Adipose tissue (tissue), 3 donors: ENCODE data around the gene LBR. TPM values are rescaled to one million over a fixed set of nuclear protein-coding genes. Genes with fewer than 3 reads are reported as not detected.

Experiments used
- H3K27ac ChIP-seq: one replicate; pipeline ENCODE4 v1.5.1; 2013; ENCODE audit warnings: low read depth, low read length
- WGBS, 3 donors: extraction: QIAGEN DNeasy Blood & Tissue Kit; methylation state at CpG; one replicate each; pipeline ENCODE4 v1.1.7; 2013; 5-methylcytosine and 5-hydroxymethylcytosine counted together
- polyA plus RNA-seq, 3 donors: library from polyadenylated mRNA; stranded (reverse); fragments of 200-250 nt; gene quantifications; one replicate each; pipeline ENCODE4 v1.2.3, GENCODE V29; 2013
- donor health status: healthy with polysubstance abuse.
- donor health status: Bipolar disorder and iron deficiency.
- donor health status: healthy.

Gene LBR
- polyA plus RNA-seq, 3 donors: 8.5 to 19.6 (median 10.4) TPM

- no peak overlapping the region for H3K27ac ChIP-seq
- WGBS, 3 donors: 68 to 75% (median 69%) methylated on average over 9 of the region's 9 CpGs
These were observed 20.4 kb upstream of the LBR start for GRCh38 chr1:225448146-225448805.

GRCh38 chr1:225447650-225448089, 19.8 kb upstream of the LBR start:
- H3K27ac ChIP-seq: no peak overlapping the region
- WGBS, 3 donors: 28 to 58% (median 31%) methylated on average over 8 of the region's 8 CpGs

DNA sequence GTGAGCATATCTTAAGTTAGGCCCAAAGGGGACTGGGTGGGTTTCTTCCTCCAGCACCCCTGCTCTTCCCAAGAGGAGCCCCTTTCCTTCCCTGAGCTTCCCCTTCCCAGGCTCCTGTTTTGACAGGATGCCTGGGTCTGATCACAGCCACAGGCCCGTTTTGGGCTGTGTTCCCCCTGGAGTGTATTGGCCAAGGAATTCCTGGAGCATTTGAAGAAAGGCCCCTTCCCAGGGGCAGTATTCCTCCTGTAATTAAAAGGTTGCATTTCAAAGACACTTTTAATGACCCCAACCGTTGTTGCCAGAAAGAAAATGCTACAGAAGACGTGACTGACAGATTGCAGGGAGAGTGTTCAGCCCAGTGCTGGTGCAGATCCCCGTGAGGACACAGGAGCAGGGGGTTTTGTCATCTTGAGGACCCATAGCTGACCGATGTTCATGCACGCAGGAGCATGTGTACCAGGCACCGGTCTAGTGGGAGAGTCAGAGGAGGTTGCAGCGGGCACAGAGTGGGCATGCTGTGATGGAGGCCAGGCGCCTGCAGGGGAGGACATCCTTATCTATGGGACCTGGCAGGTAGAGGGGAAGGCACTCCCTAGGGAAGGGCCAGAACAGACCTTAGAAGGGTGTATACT, 19.3 kb upstream of the LBR start:
- 56 to 76% (median 64%) methylated on average over 9 of the region's 9 CpGs for WGBS, 3 donors
- H3K27ac ChIP-seq: no peak overlapping the region

DNA sequence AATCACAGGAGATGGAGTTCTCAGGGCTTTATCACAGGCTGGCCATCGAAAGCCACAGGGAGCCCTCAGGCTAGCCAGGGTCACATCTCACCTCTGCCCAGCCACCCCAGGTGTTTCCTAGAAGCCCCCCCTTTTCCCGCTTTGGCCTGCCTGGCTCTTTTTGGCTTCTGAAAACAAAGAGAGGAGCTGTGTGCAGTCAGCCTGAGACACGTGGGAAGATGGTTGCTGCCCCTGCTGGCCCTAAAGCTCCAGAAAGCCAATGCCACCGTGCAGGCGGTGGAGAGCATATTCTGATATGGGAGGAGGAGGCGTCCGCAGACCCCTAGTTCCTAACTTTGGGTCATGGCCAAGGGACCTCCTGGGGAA, 18.7 kb upstream of the LBR start:
- 57 to 71% (median 61%) methylated on average over 7 of the region's 7 CpGs for WGBS, 3 donors
- no peak overlapping the region for H3K27ac ChIP-seq

DNA sequence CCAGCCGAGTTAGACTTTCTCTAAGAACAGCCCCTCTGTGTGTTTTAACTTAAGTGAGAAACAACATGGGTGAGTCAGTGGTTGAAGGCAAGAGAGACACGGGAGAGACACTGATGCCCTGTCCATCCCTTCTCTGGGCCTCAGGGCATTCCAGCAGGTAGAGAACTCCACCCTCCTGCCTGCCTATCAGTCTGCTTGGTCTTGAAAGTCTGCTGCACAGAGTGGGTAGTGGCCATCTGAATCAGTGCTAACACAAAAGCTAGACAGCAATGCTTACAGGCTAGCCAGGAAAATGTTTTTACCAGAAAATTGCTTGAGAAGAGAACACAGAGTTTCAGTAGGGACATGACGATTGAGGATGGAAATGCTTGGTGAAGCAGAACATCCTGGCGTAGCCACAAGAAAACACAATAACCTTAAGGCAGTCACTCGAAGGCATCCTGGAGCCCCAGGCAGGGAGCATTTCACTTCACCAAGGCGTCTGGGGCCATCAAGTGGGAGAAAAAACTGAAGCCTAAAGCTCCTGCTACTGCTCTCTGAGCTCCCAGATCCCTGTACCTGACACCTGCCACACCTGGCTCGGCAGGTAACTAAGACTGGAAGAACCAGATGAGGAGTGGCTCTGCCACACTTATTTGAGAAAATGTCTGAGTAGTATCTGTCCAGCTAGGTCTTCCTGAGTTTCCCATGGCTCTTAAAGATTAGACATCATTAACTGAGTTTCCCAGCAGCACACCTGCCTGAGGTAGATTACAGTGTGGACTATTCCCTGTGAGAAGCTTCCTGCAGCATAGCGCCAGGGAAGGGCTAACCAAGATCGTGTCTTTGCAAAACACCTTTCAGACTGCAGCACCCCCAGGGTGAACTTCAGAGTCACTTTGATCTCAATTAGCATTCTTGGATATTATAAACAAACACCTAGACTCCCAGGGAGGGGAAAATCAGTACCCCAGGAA, 18.1 kb upstream of the LBR start:
- WGBS, 3 donors: 52 to 76% (median 58%) methylated on average over 9 of the region's 9 CpGs
- H3K27ac ChIP-seq: no peak overlapping the region

DNA sequence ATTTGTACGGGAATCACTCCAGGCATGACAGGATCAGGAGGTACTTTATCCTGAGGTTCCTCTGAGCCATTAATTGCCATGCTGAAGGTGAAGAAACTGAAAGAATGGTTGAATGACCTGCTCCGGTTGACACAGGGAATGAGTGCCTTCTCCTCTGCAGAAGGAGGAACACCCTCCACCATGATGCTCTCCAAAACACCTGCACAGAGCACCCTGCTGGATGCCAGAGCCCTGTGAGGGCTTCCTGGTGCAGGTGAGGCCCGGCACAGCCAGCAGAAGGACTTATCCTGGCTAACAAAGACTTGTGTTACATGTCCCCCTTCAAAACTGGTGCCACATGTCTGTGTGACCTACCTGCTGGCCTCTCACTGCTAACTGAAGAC, 14.3 kb upstream of the LBR start:
- WGBS, 3 donors: 62 to 80% (median 73%) methylated on average over 3 of the region's 3 CpGs
- H3K27ac ChIP-seq: no peak overlapping the region

DNA sequence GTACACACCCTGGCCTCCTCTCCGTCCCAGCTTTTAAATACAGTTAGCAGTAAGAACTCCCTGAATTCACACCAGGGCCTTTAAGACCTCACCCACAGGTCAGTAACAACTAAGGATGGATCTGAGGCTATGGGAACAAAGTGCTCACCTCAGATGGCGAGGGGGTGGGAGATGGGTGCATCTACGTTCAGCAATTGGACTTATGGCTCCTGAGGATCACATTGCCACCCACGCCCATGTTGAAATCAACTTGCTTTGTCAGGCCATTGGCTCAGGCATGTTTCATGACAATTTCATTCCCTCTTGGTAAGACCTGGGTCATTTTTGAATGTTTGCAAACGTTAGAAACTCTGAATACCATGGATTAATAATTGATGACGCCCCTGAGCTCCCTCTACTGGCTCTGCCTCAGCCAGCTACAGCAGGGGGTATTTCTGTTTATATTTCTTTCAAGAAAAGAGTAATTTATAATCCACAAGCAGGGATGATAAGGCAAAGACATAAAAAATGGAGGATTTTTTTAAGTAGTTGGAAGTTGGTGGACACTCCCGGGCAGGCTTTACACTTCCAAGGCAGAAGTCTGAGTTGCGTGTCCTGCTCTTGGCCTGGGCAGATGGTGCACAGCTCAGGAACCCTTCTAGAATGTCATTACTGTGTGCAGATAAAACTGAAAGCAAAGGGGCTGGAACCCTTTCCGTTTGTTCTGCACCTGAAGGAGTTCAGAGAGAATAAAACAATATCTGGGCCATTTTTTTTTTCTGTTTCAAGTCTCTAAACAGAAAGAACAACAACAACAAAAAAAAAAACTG, 13.7 kb upstream of the LBR start:
- no peak overlapping the region for H3K27ac ChIP-seq
- WGBS, 3 donors: 40 to 68% (median 64%) methylated on average over 9 of the region's 9 CpGs

DNA sequence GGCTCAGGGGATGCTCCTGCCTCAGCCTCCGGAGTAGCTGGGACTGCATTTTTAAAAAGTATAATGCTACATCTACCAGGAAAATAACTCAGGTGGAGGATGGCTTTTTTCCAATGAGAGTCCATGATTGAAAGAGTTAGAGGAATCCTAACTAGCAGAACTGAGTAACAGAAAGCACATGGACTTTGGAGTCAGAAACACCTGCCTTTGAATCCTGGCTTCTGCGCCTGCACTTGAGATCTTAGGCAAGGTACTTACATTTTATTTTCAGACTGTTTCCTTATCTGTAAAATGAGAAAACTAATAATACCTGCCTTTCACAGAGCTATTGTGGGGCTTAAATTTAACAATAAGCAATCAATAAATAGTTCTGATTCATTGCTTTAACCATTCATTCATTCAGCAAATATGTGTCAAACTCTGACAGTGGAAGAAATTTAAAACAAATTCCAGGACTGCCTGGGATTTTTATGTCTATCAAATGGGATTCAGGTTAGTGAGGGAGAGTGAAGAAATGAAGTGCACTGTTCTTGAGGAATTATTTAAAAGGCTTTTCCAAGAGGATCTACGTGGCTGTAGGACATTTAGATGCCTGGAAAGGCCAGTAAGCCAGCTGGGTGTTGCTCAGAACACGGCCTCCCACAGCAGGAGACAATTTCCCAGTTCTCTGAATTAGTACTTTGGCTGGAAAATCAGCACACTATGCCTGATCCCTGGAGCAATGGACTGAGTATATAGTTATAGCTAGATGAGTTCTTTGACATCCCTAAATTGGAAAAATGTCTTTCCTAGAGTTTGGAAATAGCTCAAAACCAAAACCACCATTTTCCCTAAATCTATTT, 12.8 kb upstream of the LBR start:
- no peak overlapping the region for H3K27ac ChIP-seq
- WGBS, 3 donors: 40 to 87% (median 80%) methylated on average over 4 of the region's 4 CpGs

- H3K27ac ChIP-seq: no peak overlapping the region
- WGBS, 3 donors: 79 to 88% (median 86%) methylated on average over 5 of the region's 5 CpGs
These were observed 10.0 kb upstream of the LBR start for GRCh38 chr1:225437710-225438437.

DNA sequence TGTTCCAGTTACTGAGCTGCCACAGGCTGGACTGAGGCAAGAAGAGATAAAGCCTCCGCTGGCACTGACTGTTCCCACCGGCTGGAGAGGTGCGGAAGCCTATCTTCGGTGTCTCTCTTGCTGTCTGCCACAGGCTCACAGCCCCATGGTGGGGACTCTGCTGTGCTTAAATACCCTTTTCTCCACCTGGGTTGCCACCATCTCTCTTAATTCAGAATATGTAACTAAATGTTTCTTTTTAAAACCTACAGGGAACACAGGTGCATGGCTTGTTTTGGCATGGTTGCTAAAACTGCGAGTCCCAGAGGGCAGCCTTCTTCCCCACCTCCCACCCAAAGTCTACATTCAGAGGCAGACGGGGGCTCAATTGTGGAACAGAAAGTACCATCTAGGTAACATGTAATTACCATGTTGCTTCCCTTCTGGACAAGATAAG, 8.1 kb upstream of the LBR start:
- 66 to 83% (median 72%) methylated on average over 6 of the region's 6 CpGs for WGBS, 3 donors
- H3K27ac ChIP-seq: no peak overlapping the region

DNA sequence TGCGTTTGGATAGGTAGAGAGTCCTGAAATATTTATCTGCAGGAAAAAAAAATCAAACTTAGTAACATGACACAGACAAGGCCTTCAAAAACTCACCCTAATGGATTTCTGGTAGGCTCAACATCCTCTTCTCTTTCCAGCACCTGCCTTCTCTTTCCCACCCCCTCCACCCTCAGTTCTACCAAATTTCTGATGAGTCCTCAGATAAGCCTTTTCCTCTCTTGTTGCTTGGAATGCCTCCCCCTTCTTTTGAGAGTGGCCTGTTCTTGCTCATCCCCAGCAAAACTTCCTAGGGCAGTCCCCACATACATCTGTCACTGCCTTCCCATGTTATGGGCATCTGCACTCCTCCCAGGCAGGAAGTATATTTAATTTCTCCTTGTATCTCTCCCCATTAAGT, 7.6 kb upstream of the LBR start:
- no peak overlapping the region for H3K27ac ChIP-seq
- WGBS, 3 donors: 85 to 94% (median 90%) methylated on average over 1 of the region's 1 CpG

DNA sequence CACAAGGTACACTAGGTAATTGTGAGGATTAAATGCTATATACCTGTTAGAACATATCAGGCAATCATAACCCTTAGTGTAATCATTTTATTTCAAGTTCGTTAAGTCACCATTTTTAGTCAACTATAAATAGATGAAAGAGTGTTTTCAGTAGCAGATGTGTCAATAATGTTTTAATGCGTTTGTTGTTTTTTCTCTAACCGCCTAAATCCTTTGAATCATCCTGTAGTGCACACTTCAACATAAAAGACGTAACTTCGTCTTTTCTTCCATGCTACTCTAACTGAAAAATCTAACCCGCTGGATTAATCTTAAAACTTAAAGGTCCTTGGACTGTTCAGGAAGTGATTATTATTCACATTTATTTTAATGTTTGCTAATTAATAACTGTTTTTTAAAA, 7.2 kb upstream of the LBR start:
- WGBS, 3 donors: 74 to 80% (median 78%) methylated on average over 6 of the region's 6 CpGs
- no peak overlapping the region for H3K27ac ChIP-seq

DNA sequence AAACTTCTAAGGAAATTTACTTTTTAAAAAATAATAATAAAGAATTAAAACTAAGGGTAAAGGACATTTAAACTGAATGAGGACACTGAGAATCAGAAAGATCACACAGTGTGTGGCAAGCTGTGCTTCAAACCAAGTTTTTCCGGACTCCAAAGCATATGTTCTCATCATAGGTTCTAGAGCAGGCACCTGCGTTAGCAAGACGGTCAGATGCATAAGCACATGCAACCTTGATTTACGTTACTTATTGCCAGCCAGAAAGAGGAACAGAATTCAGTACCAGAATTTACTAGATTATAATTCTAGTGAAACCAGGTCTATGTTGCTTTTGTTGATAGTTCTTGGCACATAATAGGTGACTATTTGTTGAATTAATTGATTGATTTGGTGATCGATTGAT, 6.2 kb upstream of the LBR start:
- 64 to 83% (median 67%) methylated on average over 5 of the region's 5 CpGs for WGBS, 3 donors
- no peak overlapping the region for H3K27ac ChIP-seq

DNA sequence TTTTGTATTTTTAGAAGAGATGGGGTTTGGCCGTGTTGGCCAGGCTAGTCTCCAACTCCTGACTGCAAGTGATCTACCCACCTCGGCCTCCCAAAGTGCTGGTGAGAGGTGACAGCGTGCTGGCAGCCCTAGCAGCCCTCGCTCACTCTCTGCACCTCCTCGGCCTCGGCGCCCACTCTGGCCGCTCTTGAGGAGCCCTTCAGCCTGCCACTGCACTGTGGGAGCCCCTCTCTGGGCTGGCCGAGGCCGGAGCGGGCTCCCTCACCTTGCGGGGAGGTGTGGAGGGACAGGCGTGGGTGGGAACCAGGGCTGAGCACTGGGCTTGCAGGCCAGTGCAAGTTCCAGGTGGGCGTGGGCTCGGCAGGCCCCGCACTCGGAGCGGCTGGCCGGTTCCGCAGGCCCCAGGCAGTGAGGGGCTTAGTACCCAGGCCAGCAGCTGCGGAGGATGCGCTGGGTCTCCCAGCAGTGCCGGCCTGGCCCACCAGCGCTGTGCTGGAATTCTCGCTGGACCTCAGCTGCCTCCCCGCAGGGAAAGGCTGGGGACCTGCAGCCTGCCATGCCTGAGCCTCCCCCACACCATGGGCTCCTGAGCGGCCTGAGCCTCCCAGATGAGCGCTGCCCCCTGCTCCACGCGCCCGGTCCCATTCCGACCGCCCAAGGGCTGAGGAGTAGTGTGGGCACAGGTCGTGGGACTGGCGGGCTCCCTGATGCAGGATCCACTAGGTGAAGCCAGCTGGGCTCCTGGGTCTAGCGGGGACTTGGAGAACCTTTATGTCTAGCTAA, 3.4 kb upstream of the LBR start:
- 91 to 95% (median 93%) methylated on average over 36 of the region's 36 CpGs for WGBS, 3 donors
- no peak overlapping the region for H3K27ac ChIP-seq

- no peak overlapping the region for H3K27ac ChIP-seq
- 82 to 85% (median 84%) methylated on average over 7 of the region's 7 CpGs for WGBS, 3 donors
These were observed 2.5 kb upstream of the LBR start for GRCh38 chr1:225430301-225430700.

GRCh38 chr1:225428881-225429455, 1.1 kb upstream of the LBR start:
- H3K27ac ChIP-seq: no peak overlapping the region
- 12 to 17% (median 15%) methylated on average over 7 of the region's 7 CpGs for WGBS, 3 donors
